Fibroblast of lung (primary cell): ENCODE data around the gene MT1H. TPM values are rescaled to one million over a fixed set of nuclear protein-coding genes. Genes with fewer than 3 reads are reported as not detected.

ENCODE experiments used
- DNase-seq, 2 donors: peaks; one replicate each; pipeline versions ENCODE4 v3.0.0 to v3.0.0-alpha.2; 2010; ENCODE audit warnings: low read depth in 2 of 2
- H2AFZ ChIP-seq: 2 replicates; pipeline ENCODE4 v1.5.1; 2012; ENCODE audit warnings: low read length, control low read depth, inconsistent platforms
- H3K27ac ChIP-seq: 2 replicates; pipeline ENCODE4 v1.5.1; 2011; ENCODE audit warnings: low read length, control low read depth; ENCODE audit not compliant: insufficient read depth
- H3K27me3 ChIP-seq: 2 replicates; pipeline ENCODE4 v1.5.1; 2011; ENCODE audit warnings: mild to moderate bottlenecking, low read length; ENCODE audit not compliant: control insufficient read depth, insufficient read depth
- H3K36me3 ChIP-seq: 2 replicates; pipeline ENCODE4 v1.5.1; 2011; ENCODE audit warnings: low read length; ENCODE audit not compliant: control insufficient read depth, insufficient read depth
- H3K4me1 ChIP-seq: 2 replicates; pipeline ENCODE4 v1.5.1; 2011; ENCODE audit warnings: low read length; ENCODE audit not compliant: control insufficient read depth, insufficient read depth; ENCODE audit errors: extremely low read depth
- H3K4me2 ChIP-seq: 2 replicates; pipeline ENCODE4 v1.5.1; 2011; ENCODE audit warnings: low read length, control low read depth; ENCODE audit not compliant: insufficient read depth; ENCODE audit errors: extremely low read depth
- H3K4me3 ChIP-seq, 4 experiments: fragments of 200-600 bp in 1 of 4; sonication (generic) in 1 of 4; replicated peaks in 1 of 4; 2 replicates each; pipeline ENCODE4 v1.5.1; 2011 to 2016; ENCODE audit warnings: low read length in 4 of 4, low read depth in 3 of 4, mild to moderate bottlenecking in 3 of 4, control low read depth in 2 of 4, inconsistent platforms in 1 of 4, mixed read lengths in 1 of 4; ENCODE audit not compliant: insufficient read depth in 1 of 4; ENCODE audit errors: control extremely low read depth in 1 of 4
- H3K79me2 ChIP-seq: 2 replicates; pipeline ENCODE4 v1.5.1; 2012; ENCODE audit warnings: mild to moderate bottlenecking, low read length, inconsistent platforms; ENCODE audit not compliant: control insufficient read depth, insufficient read depth
- H3K9ac ChIP-seq: 2 replicates; pipeline ENCODE4 v1.5.1; 2011; ENCODE audit warnings: mild to moderate bottlenecking, low read length, control low read depth; ENCODE audit not compliant: insufficient read depth
- H3K9me3 ChIP-seq: 2 replicates; pipeline ENCODE4 v1.5.1; 2012; ENCODE audit warnings: low read depth, low read length; ENCODE audit not compliant: control insufficient read depth, insufficient read depth
- H4K20me1 ChIP-seq: 2 replicates; pipeline ENCODE4 v1.5.1; 2011; ENCODE audit warnings: low read length; ENCODE audit not compliant: control insufficient read depth, insufficient read depth; ENCODE audit errors: extremely low read depth
- CTCF ChIP-seq, 2 donors: IDR thresholded peaks in 1 of 2; conservative IDR thresholded peaks in 1 of 2; 1 replicate in 1 of 2; 2 replicates in 1 of 2; pipeline ENCODE4 v1.5.1; 2011 to 2012; ENCODE audit warnings: low read length in 2 of 2, control low read depth in 1 of 2, inconsistent platforms in 1 of 2, low read depth in 1 of 2, mild to moderate bottlenecking in 1 of 2
- EZH2 ChIP-seq: IDR thresholded peaks from 2 replicates; pipeline ENCODE4 v1.5.1; 2012; ENCODE audit warnings: low read length, control low read depth, mild to moderate bottlenecking; ENCODE audit errors: missing control alignments
- polyA plus RNA-seq, 2 donors: library from polyadenylated mRNA; depleted of rRNA in 1 of 2; stranded (reverse) in 1 of 2; unstranded in 1 of 2; fragments of >200 nt; gene quantifications; 2 replicates each; pipeline ENCODE4 v1.2.1, GENCODE V29; 2011 to 2012; ENCODE audit warnings: missing spikeins in 1 of 2
- total RNA-seq: library from RNA; depleted of rRNA; stranded (reverse); fragments of >200 nt; gene quantifications from 2 replicates; pipeline ENCODE4 v1.2.1, GENCODE V29; 2014

MT1H gene
- total and polyA plus RNA-seq, 2 donors (not counting 1 experiment from before 2014, with no cell fraction given), result not detected

GRCh38 chr16:56709443-56710040 lies 39.9 kb downstream of the MT1H start:
- no peak overlapping the region for H3K4me3 ChIP-seq
- H2AFZ ChIP-seq, result no peak overlapping the region
- no peaks in the 10 kb centered on the region for H3K36me3 ChIP-seq

GRCh38 chr16:56710181-56710737 lies 40.6 kb downstream of the MT1H start:
- H4K20me1 ChIP-seq, result no peaks in the 10 kb centered on the region
- no peaks in the 10 kb centered on the region for H3K79me2 ChIP-seq
- no peaks in the 10 kb centered on the region for H3K27me3 ChIP-seq
- no peaks in the 10 kb centered on the region for H3K9me3 ChIP-seq
- H3K4me1 ChIP-seq, result no peaks in the 10 kb centered on the region
- H2AFZ ChIP-seq, result no peak overlapping the region
- H3K4me2 ChIP-seq, result no peak overlapping the region
- DNase-seq, result no peak
- no peak overlapping the region for H3K9ac ChIP-seq
- no peak overlapping the region for H3K4me3 ChIP-seq
- no peak for TF ChIP-seq CTCF (conservative IDR thresholded peaks at IDR 0.05 in 1 of 2, IDR thresholded peaks at IDR 0.05 in 1 of 2; ENCODE audit: low read depth in 1 of 2, low read length in 2 of 2)
- no peak for TF ChIP-seq EZH2
- H3K36me3 ChIP-seq, result no peaks in the 10 kb centered on the region
- H3K27ac ChIP-seq, result no peak overlapping the region

More at GRCh38 chr16:56709443-56710040, 39.9 kb downstream of the MT1H start:
- TF ChIP-seq CTCF (conservative IDR thresholded peaks at IDR 0.05 in 1 of 2, IDR thresholded peaks at IDR 0.05 in 1 of 2; ENCODE audit: low read depth in 1 of 2, low read length in 2 of 2) (no peak), EZH2 (no peak)
- H3K9ac ChIP-seq, result no peak overlapping the region
- no peaks in the 10 kb centered on the region for H3K9me3 ChIP-seq
- no peaks in the 10 kb centered on the region for H3K27me3 ChIP-seq
- DNase-seq, result no peak
- no peak overlapping the region for H3K4me2 ChIP-seq
- H4K20me1 ChIP-seq, result no peaks in the 10 kb centered on the region
- no peak overlapping the region for H3K27ac ChIP-seq
- H3K79me2 ChIP-seq, result no peaks in the 10 kb centered on the region
- H3K4me1 ChIP-seq, result no peaks in the 10 kb centered on the region

GRCh38 chr16:56711862-56712261 lies 42.2 kb downstream of the MT1H start:
- Histone ChIP-seq H3K4me1 (no peaks in the 10 kb centered on the region), H3K4me3 (no peak overlapping the region), H3K27ac (no peak overlapping the region), H2AFZ (no peak overlapping the region), H4K20me1 (no peaks in the 10 kb centered on the region), H3K9ac (no peak overlapping the region), H3K79me2 (no peaks in the 10 kb centered on the region), H3K36me3 (no peaks in the 10 kb centered on the region), H3K27me3 (no peaks in the 10 kb centered on the region), H3K9me3 (no peaks in the 10 kb centered on the region), H3K4me2 (no peak overlapping the region)
- DNase-seq, result peak in 1 of 2 donors; percentile 11
- TF ChIP-seq CTCF (conservative IDR thresholded peaks at IDR 0.05 in 1 of 2, IDR thresholded peaks at IDR 0.05 in 1 of 2; ENCODE audit: low read depth in 1 of 2, low read length in 2 of 2), result no peak
- TF ChIP-seq EZH2, result no peak
